ENCODE data around the gene CFAP74.

GRCh38 chr1:1921459-1921862 is 82.1 kb downstream of the CFAP74 start:
- TF ChIP-seq CTCF (IDR thresholded peaks at IDR 0.05) (no peak), POLR2A (IDR thresholded peaks at IDR 0.05) (no peak), EP300 (IDR thresholded peaks at IDR 0.05) (no peak)
